OCI-LY7 (cell line): ENCODE results near the gene ARHGEF1. TPM values are rescaled to one million over a fixed set of nuclear protein-coding genes. Genes with fewer than 3 reads are reported as not detected.
A peak's percentile ranks its signal among the peaks of the same experiment; 100 is the strongest.

ENCODE experiments used
- BruUV-seq: library from RNA; stranded (reverse); fragments of 400-500 nt; replicated peaks from 2 replicates; lab custom pipeline; 2021; lab: Mats Ljungman, UMichigan
- CTCF ChIA-PET: fragments of 300-600 bp; sonication (Branson Sonifier 250); formaldehyde crosslinking; loops from one replicate; lab custom pipeline; 2022; ENCODE audit warnings: antibody characterized with exemption; ENCODE audit not compliant: unreplicated experiment; lab: Charles Lee
- POLR2A ChIA-PET: fragments of 300-600 bp; sonication (Branson Sonifier 250); formaldehyde crosslinking; loops from one replicate; lab custom pipeline; 2022; ENCODE audit warnings: antibody characterized with exemption; lab: Charles Lee
- DNase-seq: peaks from one replicate; pipeline ENCODE4 v3.0.0-alpha.2; 2015; ENCODE audit warnings: low spot score
- H2AFZ ChIP-seq: fragments of 200-600 bp; sonication (generic), shearing (Covaris generic); 2 replicates; pipeline ENCODE4 v1.6.1; 2014; ENCODE audit warnings: mild to moderate bottlenecking, antibody characterized with exemption, low read length, moderate library complexity
- H3K27ac ChIP-seq: fragments of 200-600 bp; sonication (generic); 2 replicates; pipeline ENCODE4 v1.5.1; 2014; ENCODE audit warnings: mixed run types, low read depth, mild to moderate bottlenecking, moderate library complexity, low read length, inconsistent platforms; ENCODE audit not compliant: poor library complexity, severe bottlenecking
- H3K36me3 ChIP-seq: fragments of 200-600 bp; sonication (generic); 2 replicates; pipeline ENCODE4 v1.6.1; 2014; ENCODE audit warnings: mild to moderate bottlenecking, antibody characterized with exemption, low read length, moderate library complexity, mixed read lengths; ENCODE audit not compliant: insufficient read depth
- H3K4me1 ChIP-seq: fragments of 200-600 bp; sonication (generic); 2 replicates; pipeline ENCODE4 v1.5.1; 2014; ENCODE audit warnings: mild to moderate bottlenecking, low read length; ENCODE audit not compliant: insufficient read depth, poor library complexity, severe bottlenecking
- H3K4me2 ChIP-seq: fragments of 200-600 bp; sonication (generic); 2 replicates; pipeline ENCODE4 v1.6.1; 2014; ENCODE audit warnings: mild to moderate bottlenecking, low read length
- H3K4me3 ChIP-seq: fragments of 200-600 bp; sonication (generic); 2 replicates; pipeline ENCODE4 v1.5.1; 2014; ENCODE audit warnings: mild to moderate bottlenecking, low read depth, low read length; ENCODE audit not compliant: poor library complexity, severe bottlenecking
- H3K79me2 ChIP-seq: fragments of 200-600 bp; sonication (generic); 2 replicates; pipeline ENCODE4 v1.6.1; 2016; ENCODE audit warnings: low read depth, mild to moderate bottlenecking, low read length, moderate library complexity, mixed read lengths; ENCODE audit not compliant: insufficient read depth
- H3K9me2 ChIP-seq: fragments of 200-600 bp; sonication (generic); 2 replicates; pipeline ENCODE4 v1.6.1; 2016; ENCODE audit warnings: mild to moderate bottlenecking, low read length, mixed read lengths; ENCODE audit not compliant: insufficient read depth
- H3K9me3 ChIP-seq: fragments of 200-600 bp; sonication (generic); 2 replicates; pipeline ENCODE4 v1.6.1; 2014; ENCODE audit warnings: mild to moderate bottlenecking, mixed run types, low read length, mixed read lengths
- H4K20me1 ChIP-seq: fragments of 200-600 bp; sonication (generic); 2 replicates; pipeline ENCODE4 v1.6.1; 2014; ENCODE audit warnings: mild to moderate bottlenecking, antibody characterized with exemption, low read length, moderate library complexity, mixed read lengths; ENCODE audit not compliant: insufficient read depth
- CTCF ChIP-seq: fragments of 200-600 bp; sonication (generic); conservative IDR thresholded peaks from 2 replicates; pipeline ENCODE4 v1.5.1; 2014; ENCODE audit warnings: mild to moderate bottlenecking, antibody characterized with exemption, low read length, moderate library complexity, mixed read lengths
- EZH2phosphoT487 ChIP-seq: fragments of 200-600 bp; sonication (generic); IDR thresholded peaks from 2 replicates; pipeline ENCODE4 v1.6.1; 2018; ENCODE audit warnings: low read depth, borderline replicate concordance, mild to moderate bottlenecking, mixed run types, antibody characterized with exemption, low read length, moderate library complexity, mixed read lengths
- intact Hi-C: fragments of 100-400 bp; cut with micrococcal nuclease; formaldehyde crosslinking; loops from one replicate; pipeline ENCODE4 v1.10.0; 2022; ENCODE audit not compliant: unreplicated experiment
- total RNA-seq, 2 experiments: library from RNA; depleted of rRNA in 1 of 2; stranded (reverse); fragments of >200 nt in 1 of 2; shearing (Covaris generic) in 1 of 2; gene quantifications; 2 replicates each; pipeline ENCODE4 v1.2.3, GENCODE V29; 2014 to 2022

ARHGEF1 gene
- total RNA-seq, 2 experiments from 2014 or later = 96.9 to 297 TPM

- no peaks in the 10 kb centered on the region for H3K9me2 ChIP-seq
- H3K36me3 ChIP-seq = peaks cover 63% of the 10 kb centered on the region
- no peaks in the 10 kb centered on the region for H3K9me3 ChIP-seq
- H3K27ac ChIP-seq = peak overlapping the region; percentile 85
- H3K4me2 ChIP-seq = peak overlapping the region; percentile 98
- H4K20me1 ChIP-seq = peaks cover 44% of the 10 kb centered on the region
- intact Hi-C loops = loop anchor here (10.0 kb wide), 1 partner anchor 423 kb away; no protein-coding TSS in a partner anchor
- CTCF ChIA-PET = no interaction called here
- H3K4me3 ChIP-seq = peak overlapping the region; percentile 96
- POLR2A ChIA-PET = no interaction called here
- DNase-seq = no peak
- H3K4me1 ChIP-seq = peaks cover 78% of the 10 kb centered on the region
- peaks cover 65% of the 10 kb centered on the region for H3K79me2 ChIP-seq
- H2AFZ ChIP-seq = no peak overlapping the region
- TF ChIP-seq CTCF (no peak), EZH2phosphoT487 (no peak)
- no TSS peak for BruUV-seq
These were observed 21.1 kb upstream of the ARHGEF1 start for GRCh38 chr19:41861846-41862245.

- Histone ChIP-seq H3K9me2 (no peaks in the 10 kb centered on the region), H3K4me1 (peaks cover 80% of the 10 kb centered on the region), H3K4me3 (peak overlapping the region; percentile 96), H3K4me2 (peak overlapping the region; percentile 98), H3K79me2 (peaks cover 72% of the 10 kb centered on the region), H3K36me3 (peaks cover 70% of the 10 kb centered on the region), H3K9me3 (no peaks in the 10 kb centered on the region), H2AFZ (no peak overlapping the region), H4K20me1 (peaks cover 44% of the 10 kb centered on the region), H3K27ac (peak overlapping the region; percentile 85)
- no peak for TF ChIP-seq EZH2phosphoT487
- TF ChIP-seq CTCF = no peak
- intact Hi-C loops = loop anchor here (10.0 kb wide), 1 partner anchor 422 kb away; no protein-coding TSS in a partner anchor
- POLR2A ChIA-PET = interaction anchor here (0.6 to 0.7 kb wide), 2 partner anchors 10 to 12 kb away, joined by 3 to 4 read pairs; no protein-coding TSS in a partner anchor
- no TSS peak for BruUV-seq
- no peak for DNase-seq
- CTCF ChIA-PET = no interaction called here
These were observed 20.5 kb upstream of the ARHGEF1 start for GRCh38 chr19:41862445-41862986.
